Thoracic aorta (tissue), 2 donors: ENCODE data around the gene SGPP1. TPM values are rescaled to one million over a fixed set of nuclear protein-coding genes. Genes with fewer than 3 reads are reported as not detected.
A peak's percentile ranks its signal among the peaks of the same experiment; 100 is the strongest.
"Not testable (repeated sequence)": the region's sequence is repeated elsewhere in the genome, so short reads cannot be mapped to it uniquely, and the experiment has no call there.

Experiments used
- ATAC-seq: fragments of 150-250 bp; one replicate; pipeline ENCODE4 v1.8.0; 2017; ENCODE audit warnings: low read depth; ENCODE audit not compliant: insufficient number of reproducible peaks, low FRiP score
- DNase-seq: peaks from one replicate; pipeline ENCODE4 v3.0.0-alpha.2; 2020; ENCODE audit warnings: low spot score
- H3K27ac ChIP-seq, 2 donors: fragments of 200-600 bp; sonication (generic); 1 replicate in 1 of 2; 2 replicates in 1 of 2; pipeline ENCODE4 v1.5.1; 2016; ENCODE audit warnings: mild to moderate bottlenecking in 2 of 2, moderate library complexity in 2 of 2
- H3K27me3 ChIP-seq: fragments of 200-600 bp; sonication (generic); replicated peaks from 2 replicates; pipeline ENCODE4 v1.6.0; 2016; ENCODE audit warnings: mild to moderate bottlenecking; ENCODE audit not compliant: insufficient read depth
- H3K36me3 ChIP-seq: fragments of 200-600 bp; sonication (generic); one replicate; pipeline ENCODE4 v1.5.1; 2016
- H3K4me1 ChIP-seq, 2 donors: fragments of 200-600 bp; sonication (generic); 1 replicate in 1 of 2; 2 replicates in 1 of 2; pipeline versions ENCODE4 v1.5.1 to v1.6.0; 2016; ENCODE audit warnings: low read depth in 2 of 2, mild to moderate bottlenecking in 1 of 2; ENCODE audit not compliant: control insufficient read depth in 1 of 2
- H3K4me3 ChIP-seq: fragments of 200-600 bp; sonication (generic); 2 replicates; pipeline ENCODE4 v1.5.1; 2016; ENCODE audit warnings: mild to moderate bottlenecking
- H3K9me3 ChIP-seq: fragments of 200-600 bp; sonication (generic); 2 replicates; pipeline ENCODE4 v1.5.1; 2016
- total RNA-seq, 2 donors: library from RNA; depleted of rRNA; stranded (reverse); fragments of >200 nt; gene quantifications; one replicate each; pipeline versions ENCODE4 v1.1.0 to v1.2.3, GENCODE V29; 2016
- TF ChIP-seq, protein P1 (sequence below): fragments of 200-600 bp; sonication (generic); IDR thresholded peaks from one replicate; pipeline ENCODE4 v1.5.1; 2019; ENCODE audit warnings: antibody characterized with exemption

SGPP1 gene
- total RNA-seq, 2 donors from 2014 or later: 24.6 to 28.4 TPM

DNA sequence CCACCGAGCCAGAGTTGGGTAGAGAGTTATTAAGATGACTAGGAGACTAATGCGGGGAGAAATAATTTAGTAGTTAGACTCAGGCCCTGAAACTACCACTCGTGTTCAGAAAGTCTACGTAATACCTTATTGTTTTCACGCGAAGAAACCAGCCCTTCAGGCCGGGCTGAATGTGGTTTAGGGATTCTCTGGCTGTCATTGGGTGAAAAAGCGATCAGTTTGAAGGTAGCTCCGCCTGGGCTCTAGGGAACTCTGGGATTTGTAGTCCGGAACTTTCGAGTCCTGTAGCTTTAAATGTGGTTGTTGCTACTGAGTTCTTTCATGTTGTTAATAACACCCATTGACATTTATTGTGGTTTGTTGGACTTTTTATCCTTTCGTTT, 85.6 kb downstream of the SGPP1 start:
- Histone ChIP-seq H3K9me3 (no peaks in the 10 kb centered on the region), H3K27me3 (no peaks in the 10 kb centered on the region), H3K27ac (peak overlapping the region; percentile 89 to 93), H3K4me1 (peaks cover 4 to 12% of the 10 kb centered on the region in 2 donors), H3K4me3 (peak overlapping the region; percentile 87), H3K36me3 (no peaks in the 10 kb centered on the region)
- ATAC-seq (peak; percentile 85), DNase-seq (peak; percentile 67)
- TF ChIP-seq, protein P1, sequence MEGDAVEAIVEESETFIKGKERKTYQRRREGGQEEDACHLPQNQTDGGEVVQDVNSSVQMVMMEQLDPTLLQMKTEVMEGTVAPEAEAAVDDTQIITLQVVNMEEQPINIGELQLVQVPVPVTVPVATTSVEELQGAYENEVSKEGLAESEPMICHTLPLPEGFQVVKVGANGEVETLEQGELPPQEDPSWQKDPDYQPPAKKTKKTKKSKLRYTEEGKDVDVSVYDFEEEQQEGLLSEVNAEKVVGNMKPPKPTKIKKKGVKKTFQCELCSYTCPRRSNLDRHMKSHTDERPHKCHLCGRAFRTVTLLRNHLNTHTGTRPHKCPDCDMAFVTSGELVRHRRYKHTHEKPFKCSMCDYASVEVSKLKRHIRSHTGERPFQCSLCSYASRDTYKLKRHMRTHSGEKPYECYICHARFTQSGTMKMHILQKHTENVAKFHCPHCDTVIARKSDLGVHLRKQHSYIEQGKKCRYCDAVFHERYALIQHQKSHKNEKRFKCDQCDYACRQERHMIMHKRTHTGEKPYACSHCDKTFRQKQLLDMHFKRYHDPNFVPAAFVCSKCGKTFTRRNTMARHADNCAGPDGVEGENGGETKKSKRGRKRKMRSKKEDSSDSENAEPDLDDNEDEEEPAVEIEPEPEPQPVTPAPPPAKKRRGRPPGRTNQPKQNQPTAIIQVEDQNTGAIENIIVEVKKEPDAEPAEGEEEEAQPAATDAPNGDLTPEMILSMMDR: no peak

DNA sequence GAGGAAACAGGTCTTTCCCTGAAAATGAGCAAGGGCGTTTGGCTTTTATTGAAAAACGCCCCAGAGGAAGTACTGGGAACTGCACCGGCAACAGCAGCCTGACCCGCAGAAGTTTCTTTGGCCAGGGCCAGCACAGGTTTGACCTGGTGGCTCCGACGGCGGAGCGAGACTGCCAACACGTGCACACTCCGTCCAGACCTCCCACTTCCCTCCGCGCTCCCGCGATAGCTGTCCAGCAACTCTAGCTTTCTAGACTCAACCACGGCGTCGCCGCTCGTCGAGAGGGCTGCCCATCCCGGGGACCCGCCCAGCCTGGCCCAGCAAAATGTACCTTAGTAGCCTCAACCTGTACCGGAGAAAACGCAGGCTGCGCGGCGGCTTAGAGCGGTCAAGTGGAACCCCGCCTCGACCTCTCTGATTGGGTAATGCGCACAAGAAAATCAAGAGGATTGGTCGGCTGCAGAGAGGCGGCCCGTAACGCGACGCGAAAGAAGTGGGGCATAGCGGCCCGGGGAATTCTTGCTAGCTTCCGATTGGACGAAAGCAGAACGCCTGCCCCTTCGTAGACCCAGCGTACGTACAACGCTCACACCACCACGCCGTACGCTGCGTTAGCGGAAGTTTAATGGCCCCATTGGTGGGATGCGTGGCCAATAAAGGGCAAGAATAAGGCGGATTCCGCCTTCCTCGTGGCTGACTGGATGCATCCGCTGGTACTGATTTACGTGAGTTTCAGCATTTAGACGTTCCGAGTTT, 86.2 kb downstream of the SGPP1 start, which contains the start of gene WDR89:
TSS of gene WDR89 (minus strand) at position 399 of the 756 bp plus-strand sequence. CDS start 41,929 bp downstream, outside the sequence.
- peak within 1 kb of the TSS; percentile 89 to 93 for H3K27ac ChIP-seq
- H3K27me3 ChIP-seq: no peaks in the 10 kb centered on the region
- peak within 1 kb of the TSS; percentile 87 for H3K4me3 ChIP-seq
- H3K9me3 ChIP-seq: no peaks in the 10 kb centered on the region
- no peaks in the 10 kb centered on the region for H3K36me3 ChIP-seq
- TF ChIP-seq, protein P1: peak; percentile 96
- ATAC-seq: peak; percentile 95
- H3K4me1 ChIP-seq: peaks cover 4 to 12% of the 10 kb centered on the region in 2 donors
- peak; percentile 92 for DNase-seq

DNA sequence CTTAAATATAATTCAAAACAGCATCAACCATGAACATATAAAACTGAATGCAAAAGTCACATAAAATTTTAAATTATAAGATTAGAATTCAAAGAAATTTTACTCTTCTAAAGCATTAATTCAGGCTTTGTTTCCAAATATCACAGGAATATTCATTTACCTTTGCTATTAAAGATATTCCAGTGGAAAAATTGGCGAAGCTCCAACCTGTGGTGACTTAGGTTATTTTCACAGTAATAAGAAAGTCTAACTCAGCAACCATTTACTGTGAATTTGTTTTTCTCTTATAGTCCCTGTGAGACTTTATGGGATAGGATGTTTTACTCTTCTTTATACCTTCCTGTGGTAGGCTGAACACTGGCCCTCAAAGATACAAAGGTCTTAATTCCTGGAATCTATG, 89.4 kb downstream of the SGPP1 start:
- H3K36me3 ChIP-seq: no peaks in the 10 kb centered on the region
- H3K27ac ChIP-seq: no peak overlapping the region
- TF ChIP-seq, protein P1: no peak
- no peak for ATAC-seq
- H3K4me3 ChIP-seq: no peak overlapping the region
- H3K27me3 ChIP-seq: no peaks in the 10 kb centered on the region
- peaks cover 4 to 12% of the 10 kb centered on the region in 2 donors for H3K4me1 ChIP-seq
- no peak for DNase-seq
- peaks cover 6% of the 10 kb centered on the region for H3K9me3 ChIP-seq

DNA sequence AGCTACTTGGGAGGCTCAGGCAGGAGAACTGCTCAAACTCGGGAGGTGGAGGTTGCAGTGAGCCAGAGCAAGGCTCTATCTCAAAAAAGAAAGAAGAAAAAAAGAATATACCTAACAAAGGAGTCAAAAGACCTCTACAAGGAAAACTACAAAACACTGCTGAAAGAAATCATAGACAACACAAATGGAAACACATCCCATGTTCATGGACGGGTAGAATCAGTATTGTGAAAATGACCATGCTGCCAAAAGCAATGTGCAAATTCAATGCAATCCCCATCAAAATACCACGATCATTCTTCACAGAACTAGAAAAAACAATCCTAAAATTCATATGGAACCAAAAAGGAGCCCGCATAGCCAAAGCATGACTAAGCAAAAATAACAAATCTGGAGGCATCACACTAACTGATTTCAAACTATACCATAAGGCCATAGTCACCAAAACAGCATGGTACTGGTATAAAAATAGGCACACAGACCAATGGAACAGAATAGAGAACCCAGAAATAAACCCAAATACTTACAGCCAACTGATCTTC, 91.7 kb downstream of the SGPP1 start:
- H3K27me3 ChIP-seq, H3K9me3 ChIP-seq, H3K27ac ChIP-seq, H3K36me3 ChIP-seq, DNase-seq, H3K4me3 ChIP-seq, H3K4me1 ChIP-seq, ATAC-seq: not testable (repeated sequence)

Other genes with a start within 250 kb of the SGPP1 start
- 10 to 100 TPM; 13.9 to 25.5 TPM for gene PPP2R5E, start 184.7 kb downstream of the SGPP1 start, total RNA-seq
- 1 to 10 TPM; 2.0 to 9.0 TPM for gene WDR89, start 86.2 kb downstream of the SGPP1 start, total RNA-seq
- 100 to 1,000 TPM; 125 to 256 TPM for gene SYNE2, start 124.9 kb upstream of the SGPP1 start, total RNA-seq